Suprapubic skin (tissue), 4 donors: ENCODE measurements around the gene SLIT2.

Source experiments
- POLR2A ChIP-seq, 2 donors: fragments of 450-650 bp; IDR thresholded peaks; one replicate each; pipeline ENCODE4 v1.6.1; 2017; ENCODE audit warnings: antibody characterized with exemption in 2 of 2, mild to moderate bottlenecking in 2 of 2, moderate library complexity in 2 of 2
- POLR2AphosphoS5 ChIP-seq, 3 donors: sonication (generic); formaldehyde crosslinking; IDR thresholded peaks; one replicate each; pipeline ENCODE4 v1.6.1; 2017; ENCODE audit warnings: antibody characterized with exemption in 3 of 3
- TF ChIP-seq, protein P1 (sequence below), 2 donors: fragments of 200-600 bp in 1 of 2; fragments of 450-650 bp in 1 of 2; sonication (generic) in 1 of 2; IDR thresholded peaks; one replicate each; pipeline ENCODE4 v1.5.1; 2016 to 2019; ENCODE audit warnings: antibody characterized with exemption in 2 of 2, mild to moderate bottlenecking in 1 of 2, moderate library complexity in 1 of 2

DNA sequence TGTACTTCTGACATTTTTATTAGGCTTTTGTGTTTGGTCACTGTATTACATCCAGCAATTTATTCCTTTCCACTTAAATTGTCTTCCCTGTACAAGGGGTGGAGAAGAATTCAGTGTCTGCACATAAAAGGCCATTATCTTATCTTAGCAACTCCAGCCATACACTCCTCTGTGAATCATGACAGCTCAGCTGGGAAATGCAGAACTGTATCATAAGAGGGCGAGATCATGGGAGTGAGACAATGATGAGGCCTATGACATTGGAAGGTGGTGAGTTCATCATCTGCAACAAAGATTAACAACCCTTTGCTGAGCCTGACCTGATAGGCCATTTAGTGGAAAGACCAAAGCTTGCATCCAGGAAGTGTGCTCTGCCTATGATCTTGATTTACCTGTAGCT, 33.3 kb downstream of the SLIT2 start:
- TF ChIP-seq POLR2AphosphoS5 (IDR thresholded peaks at IDR 0.05) (no peak), POLR2A (IDR thresholded peaks at IDR 0.05) (no peak)
- TF ChIP-seq, protein P1, sequence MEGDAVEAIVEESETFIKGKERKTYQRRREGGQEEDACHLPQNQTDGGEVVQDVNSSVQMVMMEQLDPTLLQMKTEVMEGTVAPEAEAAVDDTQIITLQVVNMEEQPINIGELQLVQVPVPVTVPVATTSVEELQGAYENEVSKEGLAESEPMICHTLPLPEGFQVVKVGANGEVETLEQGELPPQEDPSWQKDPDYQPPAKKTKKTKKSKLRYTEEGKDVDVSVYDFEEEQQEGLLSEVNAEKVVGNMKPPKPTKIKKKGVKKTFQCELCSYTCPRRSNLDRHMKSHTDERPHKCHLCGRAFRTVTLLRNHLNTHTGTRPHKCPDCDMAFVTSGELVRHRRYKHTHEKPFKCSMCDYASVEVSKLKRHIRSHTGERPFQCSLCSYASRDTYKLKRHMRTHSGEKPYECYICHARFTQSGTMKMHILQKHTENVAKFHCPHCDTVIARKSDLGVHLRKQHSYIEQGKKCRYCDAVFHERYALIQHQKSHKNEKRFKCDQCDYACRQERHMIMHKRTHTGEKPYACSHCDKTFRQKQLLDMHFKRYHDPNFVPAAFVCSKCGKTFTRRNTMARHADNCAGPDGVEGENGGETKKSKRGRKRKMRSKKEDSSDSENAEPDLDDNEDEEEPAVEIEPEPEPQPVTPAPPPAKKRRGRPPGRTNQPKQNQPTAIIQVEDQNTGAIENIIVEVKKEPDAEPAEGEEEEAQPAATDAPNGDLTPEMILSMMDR (IDR thresholded peaks at IDR 0.05), result no peak
